ENCODE results near the gene EVL.
"Not testable (repeated sequence)": the region's sequence is repeated elsewhere in the genome, so short reads cannot be mapped to it uniquely, and the experiment has no call there.

Gene EVL

GRCh38 chr14:100065111-100065871 is at the start of gene EVL:
EVL (plus strand) TSS chr14:100065422; CDS start chr14:100065501, 79 bp downstream.
- DNase-seq: peak; percentile 56

DNA sequence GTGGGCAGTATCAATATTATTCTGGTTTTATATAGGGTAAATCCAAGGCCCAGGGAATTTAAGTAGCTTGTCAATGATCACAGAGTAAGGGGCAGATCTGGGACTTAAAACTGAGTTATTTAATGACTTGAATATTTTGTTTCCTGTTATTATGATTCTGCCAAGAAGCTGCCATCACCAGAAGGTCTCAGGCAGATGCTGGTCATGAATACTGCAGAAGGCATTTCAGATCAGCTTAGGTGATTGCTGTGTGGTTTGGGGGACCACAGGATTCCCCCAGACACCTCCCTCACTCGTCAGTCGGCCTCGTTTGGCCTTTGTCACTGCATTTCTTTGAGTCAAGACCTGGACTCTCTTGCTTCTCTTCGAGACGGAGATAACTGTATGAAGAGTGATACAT is 47.7 kb upstream of the EVL start:
- DNase-seq: no peak

DNA sequence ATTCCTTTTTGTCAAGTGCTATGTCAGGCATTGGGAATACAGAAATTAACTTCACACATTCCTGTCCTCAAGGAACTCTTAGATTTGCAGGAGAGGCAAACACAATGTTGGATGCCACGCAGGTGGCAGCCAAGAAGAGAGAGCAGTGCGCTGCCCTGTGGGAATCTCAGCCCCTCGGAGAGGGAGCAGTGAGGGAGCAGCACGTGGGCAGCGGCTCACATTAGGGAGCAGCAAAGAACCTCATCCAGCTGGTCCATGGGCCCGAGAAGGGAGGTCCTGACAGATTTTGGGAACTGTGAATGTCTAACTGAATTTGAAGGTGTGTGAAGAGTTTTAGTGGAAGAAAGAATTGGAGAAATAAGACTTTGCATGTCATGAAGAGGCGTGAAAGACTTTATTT is 47.2 kb upstream of the EVL start:
- no peak for DNase-seq

DNA sequence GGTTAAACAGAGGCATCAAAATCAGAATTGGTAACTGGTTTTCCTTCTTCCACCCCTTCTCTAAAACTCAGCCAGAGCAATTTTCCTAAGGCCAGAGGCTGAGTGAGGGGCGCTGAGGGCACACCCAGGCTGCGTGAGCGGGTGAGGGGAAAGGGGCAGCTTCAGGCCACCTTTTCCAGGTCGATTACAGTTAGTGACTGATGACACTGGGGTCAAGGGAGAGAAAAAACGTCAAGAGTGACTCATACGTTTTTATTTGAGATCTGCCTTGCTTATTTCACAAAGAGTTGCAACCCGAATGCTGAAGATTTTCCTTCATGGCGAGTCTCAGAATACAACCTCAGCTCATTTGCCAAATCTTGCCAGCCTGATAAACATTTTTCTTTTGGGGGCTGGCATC is 46.7 kb upstream of the EVL start:
- no peak for DNase-seq

- DNase-seq: no peak
Observed at GRCh38 chr14:100019156-100019744, 46.0 kb upstream of the EVL start.

GRCh38 chr14:100020629-100021028 is 44.6 kb upstream of the EVL start:
- DNase-seq: no peak

DNA sequence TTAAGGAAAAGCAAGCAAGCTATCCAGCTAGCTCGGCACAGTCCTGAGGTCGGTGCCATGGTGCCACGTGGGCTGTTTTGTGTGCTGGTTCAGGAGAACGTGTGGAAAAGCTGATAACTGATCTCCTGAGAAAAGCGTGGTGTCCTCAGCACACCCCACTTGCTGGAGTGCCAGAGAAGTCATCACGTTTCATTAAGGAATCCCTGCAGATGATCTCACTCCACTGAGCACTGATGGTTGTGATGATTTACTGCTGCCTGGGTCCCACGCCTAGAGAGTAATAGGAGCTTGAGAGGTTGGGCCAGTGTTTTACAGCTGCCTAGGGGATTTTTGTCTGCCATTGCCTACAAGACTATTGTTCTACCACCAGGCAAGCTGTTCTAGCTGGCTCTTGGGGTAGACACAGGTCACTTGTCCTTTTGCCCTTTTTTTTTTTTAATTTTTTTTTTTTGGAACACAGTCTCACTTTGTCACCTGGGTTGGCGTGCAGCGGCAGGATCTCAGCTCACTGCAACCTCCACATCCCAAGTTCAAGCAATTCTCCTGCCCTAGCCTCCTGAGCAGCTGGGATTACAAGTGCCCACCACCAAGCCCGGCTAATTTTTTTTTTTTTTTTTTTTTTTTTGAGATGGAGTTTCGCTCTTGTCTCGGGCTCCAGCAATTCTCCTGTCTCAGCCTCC is 42.3 kb upstream of the EVL start:
- no peak for DNase-seq

DNA sequence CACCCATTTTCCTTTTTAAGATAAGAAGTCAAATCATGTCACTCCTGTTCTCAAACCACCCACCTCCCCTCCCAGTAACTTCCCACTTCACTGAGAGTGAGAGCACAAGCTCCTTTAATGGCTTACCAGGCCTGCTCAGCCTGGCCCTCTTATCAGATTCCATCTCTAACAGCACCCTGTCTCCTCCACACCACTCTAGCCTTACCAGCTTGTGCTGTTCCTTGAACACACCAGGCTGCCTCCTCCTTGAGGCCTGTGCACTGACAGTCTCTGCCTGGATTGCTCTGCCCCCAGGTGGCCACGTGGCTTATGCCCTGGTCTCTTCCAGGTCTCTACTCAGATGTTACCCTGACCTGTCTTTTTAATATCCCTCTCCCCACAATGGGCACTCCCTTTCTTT is 40.1 kb upstream of the EVL start:
- DNase-seq: peak; percentile 87

DNA sequence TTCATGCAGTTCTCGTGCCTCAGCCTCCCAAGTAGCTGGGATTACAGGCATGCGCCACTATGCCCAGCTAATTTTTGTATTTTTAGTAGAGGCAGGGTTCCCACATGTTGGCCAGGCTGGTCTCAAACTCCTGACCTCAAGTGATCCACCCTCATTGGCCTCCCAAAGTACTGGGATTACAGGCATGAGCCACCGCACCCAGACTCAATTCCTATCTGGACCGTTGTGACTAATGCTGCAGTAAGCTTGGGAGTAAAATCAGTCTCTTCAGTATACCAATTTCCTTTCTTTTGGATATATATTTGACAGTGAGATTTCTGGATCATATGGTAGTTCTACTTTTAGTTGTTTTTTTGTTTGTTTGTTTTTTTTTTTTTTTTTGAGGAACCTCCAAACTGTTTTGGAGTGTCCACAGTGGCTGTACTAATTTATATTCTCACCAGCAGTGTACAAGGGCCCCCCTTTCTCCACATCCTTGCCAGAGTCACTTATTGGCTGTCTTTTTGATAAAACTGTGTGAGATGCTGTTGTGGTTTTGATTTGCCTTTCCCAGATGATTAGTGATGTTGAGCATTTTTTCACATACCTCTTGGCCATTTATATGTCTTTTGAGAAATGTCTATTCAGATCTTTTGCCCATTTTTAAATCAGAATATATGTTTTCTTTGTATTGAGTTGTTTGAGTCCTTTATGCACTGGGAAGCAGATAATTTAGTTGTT is 37.3 kb upstream of the EVL start:
- DNase-seq: no peak

DNA sequence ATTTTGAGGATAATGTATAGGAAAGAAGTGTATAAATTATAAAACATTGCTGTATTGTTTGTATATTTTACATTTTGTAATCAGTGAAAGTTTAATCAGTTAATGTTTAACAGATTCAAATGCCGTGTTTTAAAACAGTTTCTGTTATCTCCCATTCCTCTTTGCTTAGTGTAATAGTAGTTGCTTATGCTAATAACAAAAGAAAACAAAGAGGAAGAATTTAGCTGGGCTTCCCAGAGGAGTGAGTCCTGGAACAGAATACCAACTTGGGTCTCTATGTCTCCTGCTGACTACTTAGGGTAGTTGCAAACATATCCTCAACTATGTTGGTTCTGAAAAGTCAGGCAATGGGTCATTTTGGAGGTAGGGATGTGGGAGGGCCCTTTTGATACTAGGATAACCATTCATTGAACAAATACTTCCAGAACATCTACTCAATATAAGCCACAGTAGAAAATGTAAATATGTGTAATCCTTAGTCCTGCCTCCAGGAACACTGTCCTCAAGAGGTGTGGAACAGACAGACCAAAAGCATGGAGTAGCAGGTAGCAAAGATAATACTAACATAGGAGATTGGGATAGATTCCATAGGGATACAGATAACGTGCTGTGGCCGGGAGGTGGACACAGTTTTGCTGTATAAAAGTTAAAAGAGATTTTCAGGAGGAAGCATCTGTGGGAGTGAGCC is 36.1 kb upstream of the EVL start:
- no peak for DNase-seq

DNA sequence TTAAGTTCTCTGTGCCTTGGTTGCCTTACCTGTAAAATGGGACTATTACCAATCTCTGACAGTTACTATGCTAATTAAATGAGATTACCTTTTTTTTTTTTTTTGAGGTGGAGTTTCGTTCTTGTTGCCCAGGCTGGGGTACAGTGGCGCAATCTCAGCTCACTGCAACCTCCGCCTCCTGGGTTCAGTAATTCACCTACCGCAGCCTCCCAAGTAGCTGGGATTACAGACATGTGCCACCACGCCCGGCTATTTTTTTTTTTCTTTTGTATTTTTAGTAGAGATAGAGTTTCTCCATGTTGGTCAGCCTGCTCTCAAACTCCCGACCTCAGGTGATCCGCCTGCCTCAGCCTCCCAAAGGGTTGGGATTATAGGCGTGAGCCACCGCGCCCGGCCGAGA is 35.2 kb upstream of the EVL start:
- not testable (repeated sequence) for DNase-seq

- no peak for DNase-seq
Observed at GRCh38 chr14:100030452-100031153, 34.6 kb upstream of the EVL start.

DNA sequence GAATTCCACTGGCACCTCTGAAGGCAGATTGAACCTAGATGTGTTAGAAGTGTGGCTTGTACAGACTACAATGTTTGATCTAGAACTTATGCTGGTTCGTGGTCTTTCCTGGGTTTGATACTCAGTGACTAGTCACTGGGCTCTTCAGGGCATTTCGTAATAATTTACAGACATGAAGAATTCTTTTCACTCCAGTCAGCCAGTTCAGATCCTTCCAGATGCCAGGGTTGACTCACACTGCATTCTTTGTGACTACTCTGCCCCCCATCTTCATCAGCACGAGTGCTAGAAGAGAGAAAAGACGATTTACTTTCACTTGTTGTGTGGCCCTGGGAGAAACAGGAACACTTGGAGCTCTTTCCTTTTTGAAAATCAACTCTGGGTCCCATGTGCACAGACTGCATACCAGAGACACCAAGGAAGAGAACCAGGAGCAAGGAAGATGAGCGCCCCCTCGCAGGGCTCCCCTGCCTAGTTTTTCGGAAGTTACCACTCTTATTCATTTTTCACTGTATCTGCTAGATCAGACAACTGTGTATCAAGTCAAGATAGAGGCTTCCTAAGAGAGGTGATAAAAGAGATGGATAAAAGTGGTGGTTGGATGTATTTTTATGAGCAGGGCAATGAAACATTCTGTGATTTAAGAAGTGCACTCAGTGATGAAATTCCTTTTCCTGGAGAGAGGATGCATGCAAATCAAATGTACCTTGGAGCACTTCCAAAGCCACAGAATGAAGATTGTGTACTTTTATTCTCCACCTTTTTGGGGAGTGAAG is 33.5 kb upstream of the EVL start:
- no peak for DNase-seq

DNA sequence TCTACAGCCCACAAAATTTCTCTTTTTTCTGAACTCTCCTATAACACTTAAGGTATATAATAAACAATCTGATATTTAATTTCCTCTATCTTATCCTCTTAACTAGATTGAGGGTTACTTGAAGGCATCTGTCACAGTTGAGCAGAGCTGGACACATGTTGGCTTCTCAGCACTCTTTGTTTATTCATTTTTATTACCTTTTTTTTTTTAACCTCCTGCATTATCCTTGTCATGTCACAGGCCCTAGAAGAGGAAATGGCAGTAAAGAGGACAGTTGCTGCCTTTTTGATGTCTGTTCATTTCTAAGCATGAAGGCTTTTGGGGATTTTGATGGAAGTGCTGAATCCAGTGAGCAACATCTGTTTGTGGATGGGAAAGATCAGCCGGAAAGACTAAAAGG is 32.5 kb upstream of the EVL start:
- no peak for DNase-seq

DNA sequence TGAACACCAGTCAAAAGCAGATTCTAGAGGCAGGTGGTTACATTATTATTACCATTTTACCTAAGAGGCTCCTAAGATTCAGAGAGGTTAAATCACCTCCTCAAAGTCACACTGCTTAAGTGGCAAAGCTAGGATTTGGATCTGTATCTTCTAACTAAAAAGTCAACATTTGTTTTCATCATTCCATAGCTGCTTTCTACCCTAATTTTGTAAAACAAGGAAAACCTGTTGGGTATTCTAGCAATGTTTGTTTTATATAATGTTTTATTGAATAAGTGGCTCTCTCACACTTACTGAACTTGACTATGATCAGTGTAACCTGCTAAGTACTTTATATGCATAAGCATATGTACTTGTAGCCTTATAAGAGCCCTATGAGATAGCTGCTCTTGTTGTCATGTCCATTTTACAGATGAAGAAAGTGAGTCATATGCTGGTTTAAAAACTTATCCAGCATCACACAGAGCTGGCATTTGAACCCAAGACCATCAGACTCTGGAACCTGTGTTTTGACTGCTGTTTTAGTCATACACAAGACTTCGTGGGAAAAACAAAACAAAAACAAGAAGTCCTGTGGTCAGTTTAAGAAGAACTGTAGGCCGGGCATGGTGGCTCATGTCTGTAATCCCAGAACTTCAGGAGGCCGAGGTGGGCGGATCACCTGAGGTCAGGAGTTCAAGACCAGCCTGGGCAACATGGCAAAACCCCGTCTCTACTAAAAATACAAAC is 31.7 kb upstream of the EVL start:
- no peak for DNase-seq

DNA sequence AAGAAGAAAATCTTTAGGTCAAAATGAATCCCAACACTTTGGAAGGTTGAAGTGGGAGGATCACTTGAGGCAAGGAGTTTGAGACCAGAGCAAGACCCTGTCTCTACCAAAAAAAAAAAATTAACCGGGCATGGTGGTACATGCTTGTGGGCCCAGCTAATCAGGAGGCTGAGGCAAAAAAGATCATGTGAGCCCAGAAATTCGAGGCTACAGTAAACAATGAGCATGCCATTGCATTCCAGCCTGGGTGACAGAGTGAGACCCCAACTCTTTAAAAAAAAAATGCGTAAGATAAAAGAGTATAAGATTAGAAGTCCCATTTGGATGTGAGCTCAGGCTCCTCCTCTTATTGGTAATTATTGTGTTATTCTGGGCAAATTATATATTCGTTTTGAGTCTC is 30.8 kb upstream of the EVL start:
- DNase-seq: no peak

GRCh38 chr14:100034961-100035500 is 30.2 kb upstream of the EVL start:
- DNase-seq: no peak

DNA sequence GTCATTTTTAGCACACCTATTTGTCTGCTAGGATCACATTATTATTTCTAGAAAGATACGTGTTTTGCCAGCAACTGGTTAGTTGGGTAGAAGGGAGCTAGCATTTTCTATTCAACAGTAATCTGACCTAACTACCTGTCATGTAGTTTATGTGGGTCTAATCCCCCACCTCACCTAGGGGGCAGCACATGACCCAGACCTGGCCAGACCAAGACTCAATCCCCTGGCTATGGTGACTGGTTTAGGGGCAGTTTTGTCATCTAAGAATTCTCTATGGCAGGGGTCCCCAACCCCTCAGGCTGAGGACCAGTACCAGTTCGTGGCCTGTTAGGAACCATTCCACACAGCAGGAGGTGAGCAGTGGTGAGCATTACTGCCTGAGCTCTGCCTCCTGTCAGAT is 29.5 kb upstream of the EVL start:
- DNase-seq: no peak

DNA sequence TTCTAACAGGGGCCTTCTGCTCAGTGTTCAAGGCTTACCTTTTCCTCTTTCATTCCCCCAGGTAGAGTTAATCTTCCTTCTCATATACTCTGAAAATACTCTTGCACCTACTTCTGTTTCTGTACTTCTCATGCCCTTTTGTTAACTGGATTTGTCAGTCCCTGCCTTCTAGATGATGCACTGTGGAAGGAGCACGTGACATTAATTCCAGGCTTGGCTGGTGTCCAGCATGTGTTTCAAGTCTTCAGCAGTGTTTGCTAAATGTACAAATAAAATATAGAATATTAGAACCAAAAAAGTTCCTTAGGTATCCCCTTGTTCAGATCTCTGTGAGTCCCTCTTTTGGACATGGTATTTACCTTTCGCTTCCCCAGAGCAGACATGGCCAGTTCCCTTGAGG is 27.9 kb upstream of the EVL start:
- DNase-seq: no peak

- DNase-seq: no peak
Observed at GRCh38 chr14:100038065-100038464, 27.2 kb upstream of the EVL start.

DNA sequence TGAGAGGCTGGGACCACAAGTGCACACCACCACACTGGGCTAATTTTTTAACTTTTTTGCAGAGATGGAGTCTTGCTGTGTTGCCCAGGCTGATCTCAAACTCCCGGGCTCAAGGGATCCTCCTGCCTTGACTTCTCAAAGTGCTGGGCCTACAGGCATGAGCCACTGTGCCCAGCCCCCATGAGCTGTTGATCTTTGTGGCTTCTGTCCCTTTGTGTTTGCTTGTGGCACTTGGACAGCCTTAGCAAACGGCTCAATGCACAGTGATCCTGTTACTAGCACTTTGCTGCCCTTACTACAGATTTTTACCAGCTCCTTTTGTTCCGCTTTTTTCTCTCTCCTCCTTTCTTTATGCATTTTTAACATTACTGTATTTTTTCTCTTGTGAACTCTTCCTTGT is 25.3 kb upstream of the EVL start:
- no peak for DNase-seq
